Ovary (tissue), 3 donors: Measurements from ENCODE around the gene GTPBP8.

Experiments used
- POLR2A ChIP-seq: fragments of 450-650 bp; IDR thresholded peaks from one replicate; pipeline ENCODE4 v1.6.1; 2017; ENCODE audit warnings: antibody characterized with exemption, mild to moderate bottlenecking, moderate library complexity
- TF ChIP-seq, protein P1 (sequence below), 3 donors: fragments of 450-650 bp in 2 of 3; fragments of 200-600 bp in 1 of 3; IDR thresholded peaks; one replicate each; pipeline versions ENCODE4 v1.5.1 to v1.8.0; 2016 to 2022; ENCODE audit warnings: antibody characterized with exemption in 3 of 3, mild to moderate bottlenecking in 1 of 3
- donor health status: DM: no; HTN: no; CAD: no.

GRCh38 chr3:112984485-112984884 is 6.3 kb upstream of the GTPBP8 start:
- TF ChIP-seq, protein P1, sequence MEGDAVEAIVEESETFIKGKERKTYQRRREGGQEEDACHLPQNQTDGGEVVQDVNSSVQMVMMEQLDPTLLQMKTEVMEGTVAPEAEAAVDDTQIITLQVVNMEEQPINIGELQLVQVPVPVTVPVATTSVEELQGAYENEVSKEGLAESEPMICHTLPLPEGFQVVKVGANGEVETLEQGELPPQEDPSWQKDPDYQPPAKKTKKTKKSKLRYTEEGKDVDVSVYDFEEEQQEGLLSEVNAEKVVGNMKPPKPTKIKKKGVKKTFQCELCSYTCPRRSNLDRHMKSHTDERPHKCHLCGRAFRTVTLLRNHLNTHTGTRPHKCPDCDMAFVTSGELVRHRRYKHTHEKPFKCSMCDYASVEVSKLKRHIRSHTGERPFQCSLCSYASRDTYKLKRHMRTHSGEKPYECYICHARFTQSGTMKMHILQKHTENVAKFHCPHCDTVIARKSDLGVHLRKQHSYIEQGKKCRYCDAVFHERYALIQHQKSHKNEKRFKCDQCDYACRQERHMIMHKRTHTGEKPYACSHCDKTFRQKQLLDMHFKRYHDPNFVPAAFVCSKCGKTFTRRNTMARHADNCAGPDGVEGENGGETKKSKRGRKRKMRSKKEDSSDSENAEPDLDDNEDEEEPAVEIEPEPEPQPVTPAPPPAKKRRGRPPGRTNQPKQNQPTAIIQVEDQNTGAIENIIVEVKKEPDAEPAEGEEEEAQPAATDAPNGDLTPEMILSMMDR (IDR thresholded peaks at IDR 0.05): no peak
- TF ChIP-seq POLR2A: no peak
